NCI-H2029 (cell line): ENCODE data around the gene QDPR.

ENCODE experiments used
- DNase-seq: peaks from one replicate; lab custom pipeline; 2025; lab: John Stamatoyannopoulos, UW

QDPR gene

GRCh38 chr4:17528551-17529165 is 16.8 kb upstream of the QDPR start:
- DNase-seq = no peak

- no peak for DNase-seq
These were observed 15.0 kb upstream of the QDPR start for GRCh38 chr4:17526695-17527477.

GRCh38 chr4:17523662-17524061 is 11.8 kb upstream of the QDPR start:
- DNase-seq = no peak

GRCh38 chr4:17521595-17521994 is 9.7 kb upstream of the QDPR start:
- DNase-seq = no peak

GRCh38 chr4:17517664-17518063 is 5.8 kb upstream of the QDPR start:
- no peak for DNase-seq

GRCh38 chr4:17516980-17517379 is 5.1 kb upstream of the QDPR start:
- DNase-seq = no peak

- no peak for DNase-seq
These were observed 3.8 kb upstream of the QDPR start for GRCh38 chr4:17515445-17516407.

GRCh38 chr4:17514865-17515264 is 3.0 kb upstream of the QDPR start, which contains the start of gene CLRN2:
Gene CLRN2, plus strand, starts transcription at chr4:17515165. Its CDS starts 102 bp downstream, at chr4:17515267.
- DNase-seq = no peak

- no peak for DNase-seq
These were observed 1.2 kb upstream of the QDPR start for GRCh38 chr4:17512973-17513665.

- no peak for DNase-seq
These were observed 361 bp downstream of the QDPR start for GRCh38 chr4:17511509-17511949.

- no peak for DNase-seq
These were observed 839 bp downstream of the QDPR start for GRCh38 chr4:17511051-17511450.

- no peak for DNase-seq
These were observed 1.3 kb downstream of the QDPR start for GRCh38 chr4:17510582-17510981.

GRCh38 chr4:17504081-17504480 is 7.8 kb downstream of the QDPR start:
- DNase-seq = no peak

GRCh38 chr4:17502756-17503155 is 9.1 kb downstream of the QDPR start:
- DNase-seq = no peak

GRCh38 chr4:17500574-17500973 is 11.3 kb downstream of the QDPR start:
- no peak for DNase-seq

GRCh38 chr4:17497890-17498523 is 13.9 kb downstream of the QDPR start:
- no peak for DNase-seq

GRCh38 chr4:17494258-17495190 is 17.4 kb downstream of the QDPR start:
- DNase-seq = no peak

- DNase-seq = no peak
These were observed 18.3 kb downstream of the QDPR start for GRCh38 chr4:17493619-17494018.

GRCh38 chr4:17492876-17493275 is 19.0 kb downstream of the QDPR start:
- DNase-seq = no peak

GRCh38 chr4:17492058-17492741 is 19.7 kb downstream of the QDPR start:
- DNase-seq = peak; percentile 54
